Loucy (cell line): Measurements from ENCODE around the gene CD24.

Source experiments
- H2AFZ ChIP-seq: fragments of 200-600 bp; sonication (generic); 2 replicates; pipeline ENCODE4 v1.6.0; 2016; ENCODE audit warnings: antibody characterized with exemption, mild to moderate bottlenecking, low read length, moderate library complexity
- H3F3A ChIP-seq: fragments of 200-600 bp; 2 replicates; pipeline ENCODE4 v1.6.0; 2016; ENCODE audit warnings: antibody characterized with exemption, low read depth, mild to moderate bottlenecking
- H3K27me3 ChIP-seq: fragments of 200-600 bp; sonication (generic); 2 replicates; pipeline ENCODE4 v1.6.1; 2014; ENCODE audit warnings: low read length, mild to moderate bottlenecking; ENCODE audit not compliant: insufficient read depth, poor library complexity, severe bottlenecking
- H3K36me3 ChIP-seq: fragments of 200-600 bp; sonication (generic); 2 replicates; pipeline ENCODE4 v1.6.1; 2016; ENCODE audit warnings: low read length; ENCODE audit not compliant: insufficient read depth
- H3K4me1 ChIP-seq: fragments of 200-600 bp; sonication (generic); 2 replicates; pipeline ENCODE4 v1.5.1; 2014; ENCODE audit warnings: low read length, mild to moderate bottlenecking; ENCODE audit not compliant: insufficient read depth, poor library complexity, severe bottlenecking
- H3K4me2 ChIP-seq: fragments of 200-600 bp; sonication (generic); 2 replicates; pipeline ENCODE4 v1.6.0; 2014; ENCODE audit warnings: antibody characterized with exemption, low read length, low read depth, mild to moderate bottlenecking; ENCODE audit not compliant: poor library complexity, severe bottlenecking
- H3K4me3 ChIP-seq: fragments of 200-600 bp; sonication (generic); 2 replicates; pipeline ENCODE4 v1.5.1; 2014; ENCODE audit warnings: low read length, mild to moderate bottlenecking, mixed read lengths; ENCODE audit not compliant: poor library complexity, severe bottlenecking
- H3K79me2 ChIP-seq: fragments of 200-600 bp; sonication (generic); 2 replicates; pipeline ENCODE4 v1.6.1; 2014; ENCODE audit warnings: low read length; ENCODE audit not compliant: insufficient read depth
- H3K9ac ChIP-seq: fragments of 200-600 bp; sonication (generic); 2 replicates; pipeline ENCODE4 v1.6.0; 2014; ENCODE audit warnings: mild to moderate bottlenecking, low read depth, low read length, moderate library complexity; ENCODE audit not compliant: poor library complexity, severe bottlenecking
- H3K9me2 ChIP-seq: fragments of 200-600 bp; sonication (generic); replicated peaks from 2 replicates; pipeline ENCODE4 v1.6.1; 2016; ENCODE audit warnings: low read depth, low read length, mixed read lengths
- H3K9me3 ChIP-seq: fragments of 200-600 bp; sonication (generic); 2 replicates; pipeline ENCODE4 v1.6.1; 2014; ENCODE audit warnings: mild to moderate bottlenecking, antibody characterized with exemption, low read length, low read depth; ENCODE audit not compliant: insufficient read depth
- H4K20me1 ChIP-seq: fragments of 200-600 bp; sonication (generic); 2 replicates; pipeline ENCODE4 v1.6.0; 2014; ENCODE audit warnings: antibody characterized with exemption, low read length, mild to moderate bottlenecking; ENCODE audit not compliant: insufficient read depth, poor library complexity, severe bottlenecking
- CTCF ChIP-seq: fragments of 200-600 bp; sonication (generic); conservative IDR thresholded peaks from 2 replicates; pipeline ENCODE4 v1.5.1; 2014; ENCODE audit warnings: mild to moderate bottlenecking, antibody characterized with exemption, low read length
- EZH2phosphoT487 ChIP-seq: fragments of 200-600 bp; IDR thresholded peaks from 2 replicates; pipeline ENCODE4 v1.6.1; 2018; ENCODE audit warnings: antibody characterized with exemption, mild to moderate bottlenecking, moderate library complexity, borderline replicate concordance

The CD24 gene

GRCh38 chr6:106939848-106940247 lies 34.7 kb downstream of the CD24 start:
- TF ChIP-seq EZH2phosphoT487 (no peak), CTCF (no peak)
- Histone ChIP-seq H4K20me1 (no peaks in the 10 kb centered on the region), H3K27me3 (no peaks in the 10 kb centered on the region), H3K4me3 (no peak overlapping the region), H3K79me2 (no peaks in the 10 kb centered on the region), H3F3A (no peaks in the 10 kb centered on the region), H3K9me3 (no peaks in the 10 kb centered on the region), H3K9ac (no peak overlapping the region), H2AFZ (no peak overlapping the region), H3K4me1 (no peaks in the 10 kb centered on the region), H3K4me2 (no peak overlapping the region), H3K36me3 (no peaks in the 10 kb centered on the region), H3K9me2 (no peaks in the 10 kb centered on the region)

- H3F3A ChIP-seq: no peaks in the 10 kb centered on the region
- H2AFZ ChIP-seq: no peak overlapping the region
These were observed 35.3 kb downstream of the CD24 start for GRCh38 chr6:106939208-106939607.

GRCh38 chr6:106927531-106928398 lies 46.8 kb downstream of the CD24 start:
- Histone ChIP-seq H3K36me3 (no peaks in the 10 kb centered on the region), H3K9me2 (no peaks in the 10 kb centered on the region), H3K4me3 (no peak overlapping the region), H3K27me3 (no peaks in the 10 kb centered on the region), H3K4me2 (no peak overlapping the region), H3K9me3 (no peaks in the 10 kb centered on the region), H4K20me1 (no peaks in the 10 kb centered on the region), H3F3A (no peaks in the 10 kb centered on the region), H3K79me2 (no peaks in the 10 kb centered on the region), H3K9ac (no peak overlapping the region), H2AFZ (no peak overlapping the region), H3K4me1 (no peaks in the 10 kb centered on the region)
- TF ChIP-seq CTCF: no peak
- TF ChIP-seq EZH2phosphoT487: no peak

More at GRCh38 chr6:106939208-106939607, 35.3 kb downstream of the CD24 start:
- no peaks in the 10 kb centered on the region for H3K27me3 ChIP-seq
- H3K4me2 ChIP-seq: no peak overlapping the region
- H3K4me1 ChIP-seq: no peaks in the 10 kb centered on the region
- no peaks in the 10 kb centered on the region for H4K20me1 ChIP-seq
- H3K9me2 ChIP-seq: no peaks in the 10 kb centered on the region
- H3K9ac ChIP-seq: no peak overlapping the region
- no peaks in the 10 kb centered on the region for H3K9me3 ChIP-seq
- no peak overlapping the region for H3K4me3 ChIP-seq
- H3K36me3 ChIP-seq: no peaks in the 10 kb centered on the region
- TF ChIP-seq CTCF: no peak
- TF ChIP-seq EZH2phosphoT487: no peak
- no peaks in the 10 kb centered on the region for H3K79me2 ChIP-seq
